ENCODE data around the gene KRT75. TPM values are rescaled to one million over a fixed set of nuclear protein-coding genes. Genes with fewer than 3 reads are reported as not detected.

Gene KRT75
- total RNA-seq, 1 experiment from 2014 or later, result not detected

- DNase-seq (ENCODE audit: low spot score), result no peak
- POLR2A ChIA-PET, result no interaction called here
- CTCF ChIA-PET, result interaction anchor here (0.6 to 5.3 kb wide), 20 partner anchors 9 to 500 kb away, joined by 3 to 38 read pairs (median 5); partner anchors contain the start of genes KRT5 and KRT85
- ATAC-seq, result no peak
- no peak overlapping the region for H3K27ac Mint-ChIP-seq
- no peak overlapping the region for H3K4me3 Mint-ChIP-seq
- H3K4me1 Mint-ChIP-seq, result no peaks in the 10 kb centered on the region
- TF ChIP-seq ESRRA (CRISPR knock-in tag; IDR thresholded peaks at IDR 0.05; ENCODE audit: borderline replicate concordance) (no peak), NR2C2 (CRISPR knock-in tag; IDR thresholded peaks at IDR 0.05) (no peak), OVOL2 (CRISPR knock-in tag; IDR thresholded peaks at IDR 0.05; ENCODE audit: borderline replicate concordance) (no peak), ZNF671 (CRISPR knock-in tag; IDR thresholded peaks at IDR 0.05) (no peak), SP1 (CRISPR knock-in tag; conservative IDR thresholded peaks at IDR 0.05) (no peak), CBFB (CRISPR knock-in tag; IDR thresholded peaks at IDR 0.05; ENCODE audit: low read depth) (no peak), E2F5 (CRISPR knock-in tag; IDR thresholded peaks at IDR 0.05) (no peak), PRRX2 (CRISPR knock-in tag; IDR thresholded peaks at IDR 0.05) (no peak), CREB1 (CRISPR knock-in tag; IDR thresholded peaks at IDR 0.05) (no peak), IRF1 (CRISPR knock-in tag; IDR thresholded peaks at IDR 0.05) (no peak), E2F4 (CRISPR knock-in tag; IDR thresholded peaks at IDR 0.05; ENCODE audit: borderline replicate concordance, low read depth) (no peak)
- H3K36me3 Mint-ChIP-seq, result no peaks in the 10 kb centered on the region
- H3K9me3 Mint-ChIP-seq, result no peaks in the 10 kb centered on the region
- H3K27me3 Mint-ChIP-seq (ENCODE audit: low read depth), result no peaks in the 10 kb centered on the region; the same call in 1 of the 2 replicates
Observed at GRCh38 chr12:52379536-52379935, 54.6 kb downstream of the KRT75 start.

- no peak overlapping the region for H3K4me3 Mint-ChIP-seq
Observed at GRCh38 chr12:52378091-52378490, 56.1 kb downstream of the KRT75 start.

GRCh38 chr12:52377266-52377665 is 56.9 kb downstream of the KRT75 start:
- no peaks in the 10 kb centered on the region for H3K36me3 Mint-ChIP-seq
- TF ChIP-seq ESRRA (CRISPR knock-in tag; IDR thresholded peaks at IDR 0.05; ENCODE audit: borderline replicate concordance) (no peak), MYBL2 (CRISPR knock-in tag; IDR thresholded peaks at IDR 0.05) (no peak)
- no peak overlapping the region for H3K4me3 Mint-ChIP-seq
- no peaks in the 10 kb centered on the region for H3K9me3 Mint-ChIP-seq
- ChIA-PET CTCF (interaction anchor here (1.0 to 5.3 kb wide), 3 partner anchors 18 to 493 kb away, joined by 3 to 38 read pairs (median 4); no protein-coding TSS in a partner anchor), POLR2A (no interaction called here)
- DNase-seq (ENCODE audit: low spot score), result no peak
- no peaks in the 10 kb centered on the region for H3K4me1 Mint-ChIP-seq
- H3K27ac Mint-ChIP-seq, result no peak overlapping the region
- no peaks in the 10 kb centered on the region; the same call in 1 of the 2 replicates for H3K27me3 Mint-ChIP-seq (ENCODE audit: low read depth)
- no peak for ATAC-seq

More at GRCh38 chr12:52378091-52378490, 56.1 kb downstream of the KRT75 start:
- Mint-ChIP-seq H3K9me3 (no peaks in the 10 kb centered on the region), H3K27me3 (ENCODE audit: low read depth) (no peaks in the 10 kb centered on the region; the same call in 1 of the 2 replicates), H3K4me1 (no peaks in the 10 kb centered on the region), H3K36me3 (no peaks in the 10 kb centered on the region), H3K27ac (no peak overlapping the region)
- ATAC-seq (no peak), DNase-seq (ENCODE audit: low spot score) (no peak)
- TF ChIP-seq CREM (CRISPR knock-in tag; IDR thresholded peaks at IDR 0.05) (no peak), NR3C1 (CRISPR knock-in tag; conservative IDR thresholded peaks at IDR 0.05; ENCODE audit: low read depth) (no peak), NFYB (CRISPR knock-in tag; conservative IDR thresholded peaks at IDR 0.05; ENCODE audit: low read depth) (no peak), MXD4 (CRISPR knock-in tag; IDR thresholded peaks at IDR 0.05; ENCODE audit: borderline replicate concordance) (no peak), ZNF317 (CRISPR knock-in tag; IDR thresholded peaks at IDR 0.05; ENCODE audit: borderline replicate concordance, low read depth) (no peak)
- ChIA-PET CTCF (interaction anchor here (0.8 to 5.3 kb wide), 6 partner anchors 13 to 602 kb away, joined by 3 to 38 read pairs (median 4); no protein-coding TSS in a partner anchor), POLR2A (no interaction called here)

Other genes starting within 250 kb of the KRT75 start
- 0.09 to 0.11 TPM (median 0.11 TPM) in 3 replicates for gene KRT80, start 242.4 kb downstream of the KRT75 start, total RNA-seq (2021)
- 10.6 to 11.5 TPM (median 11.4 TPM) in 3 replicates for gene KRT7, start 201.1 kb downstream of the KRT75 start, total RNA-seq (2021)
- 0.11 to 0.18 TPM in 2 of 3 replicates, not detected in the other for gene KRT86, start 159.7 kb downstream of the KRT75 start, total RNA-seq (2021)
- gene KRT81, start 142.8 kb downstream of the KRT75 start, total RNA-seq (2021), result 0.21 to 0.70 TPM (median 0.34 TPM) in 3 replicates
- not detected in 3 replicates for gene KRT83, start 113.0 kb downstream of the KRT75 start, total RNA-seq (2021)
- not detected in 3 replicates for gene KRT85, start 66.9 kb downstream of the KRT75 start, total RNA-seq (2021)
- not detected in 3 replicates for gene KRT84, start 48.7 kb downstream of the KRT75 start, total RNA-seq (2021)
- gene KRT82, start 28.0 kb downstream of the KRT75 start, total RNA-seq (2021), result not detected in 3 replicates
- not detected in 3 replicates for gene KRT6B, start 17.8 kb upstream of the KRT75 start, total RNA-seq (2021)
- not detected in 3 replicates for gene KRT6C, start 39.4 kb upstream of the KRT75 start, total RNA-seq (2021)
- not detected in 3 replicates for gene KRT6A, start 58.9 kb upstream of the KRT75 start, total RNA-seq (2021)
- not detected in 3 replicates for gene KRT5, start 86.0 kb upstream of the KRT75 start, total RNA-seq (2021)
- gene KRT71, start 118.8 kb upstream of the KRT75 start, total RNA-seq (2021), result not detected in 3 replicates
- gene KRT74, start 139.5 kb upstream of the KRT75 start, total RNA-seq (2021), result not detected in 3 replicates
- gene KRT72, start 167.1 kb upstream of the KRT75 start, total RNA-seq (2021), result 0.11 TPM in 1 of 3 replicates, not detected in the others
- gene KRT73, start 184.2 kb upstream of the KRT75 start, total RNA-seq (2021), result not detected in 3 replicates
- not detected in 3 replicates for gene KRT2, start 217.8 kb upstream of the KRT75 start, total RNA-seq (2021)
- gene KRT1, start 246.0 kb upstream of the KRT75 start, total RNA-seq (2021), result not detected in 3 replicates